Measurements from ENCODE around the gene CCDC69. TPM values are rescaled to one million over a fixed set of nuclear protein-coding genes. Genes with fewer than 3 reads are reported as not detected.
"Not testable (repeated sequence)": the region's sequence is repeated elsewhere in the genome, so short reads cannot be mapped to it uniquely, and the experiment has no call there.

Gene CCDC69
- total RNA-seq, 2 experiments from 2014 or later, result 119 to 123 TPM

DNA sequence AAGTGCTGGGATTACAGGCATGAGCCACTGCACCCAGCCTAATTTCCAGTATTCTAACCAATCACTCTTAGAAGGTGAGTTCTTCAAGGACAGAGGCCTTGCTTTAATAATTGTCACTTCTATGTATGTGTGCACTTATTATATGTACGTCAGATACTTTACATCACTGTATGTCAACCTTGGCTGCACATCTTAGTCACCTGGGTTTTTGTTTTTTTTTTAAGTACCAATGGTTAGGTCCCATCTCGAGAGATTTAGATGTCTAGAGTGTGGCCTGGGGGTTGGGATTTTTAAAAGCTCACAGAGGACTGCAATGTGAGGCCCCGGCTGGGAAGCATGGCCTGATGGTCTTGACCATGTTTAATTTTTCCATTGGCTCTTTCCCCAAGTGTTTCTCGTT lies 19.2 kb upstream of the CCDC69 start:
- no peak for DNase-seq (ENCODE audit: low spot score)
- H3K9me3 ChIP-seq (ENCODE audit: low read length), result no peaks in the 10 kb centered on the region
- BruUV-seq (replicated peaks), result no TSS peak

DNA sequence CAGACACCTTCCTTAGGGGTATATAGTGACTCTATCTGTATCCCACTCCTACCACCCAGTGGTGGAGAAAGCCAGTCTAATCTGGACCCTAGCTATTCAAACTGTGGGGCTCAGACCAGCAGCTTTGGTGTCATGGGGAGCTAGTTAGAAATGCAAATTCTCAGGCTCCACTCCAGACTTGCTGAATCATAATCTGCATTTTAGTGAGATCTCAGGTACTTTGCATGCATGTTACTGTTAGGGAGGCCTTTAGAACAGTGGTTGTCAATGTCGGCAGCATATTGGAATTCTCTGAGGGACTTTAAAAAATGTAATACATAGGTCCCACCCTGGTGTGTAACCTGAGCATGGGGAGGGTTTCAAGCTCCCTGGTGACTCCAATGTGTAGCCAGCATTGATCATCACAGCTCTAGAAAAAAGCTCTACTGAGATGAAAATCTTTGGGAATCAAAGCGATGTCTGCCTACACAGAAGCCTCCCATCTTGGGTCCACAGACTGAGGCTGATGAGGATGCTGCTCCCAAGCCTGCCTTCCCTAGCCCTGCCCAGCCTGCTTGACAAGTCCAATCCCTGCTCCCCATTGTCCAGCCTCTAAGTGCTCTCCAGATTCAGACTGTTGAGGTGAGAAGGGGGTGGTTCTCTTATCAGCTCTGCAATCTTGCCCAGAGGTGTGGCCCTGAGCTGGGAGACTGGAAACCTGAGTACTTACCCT lies 17.2 kb upstream of the CCDC69 start:
- POLR2A ChIA-PET, result interaction anchor here (0.6 to 4.2 kb wide), 10 partner anchors 9 to 587 kb away, joined by 3 to 49 read pairs (median 3); partner anchors contain the start of genes CCDC69 and GM2A
- intact Hi-C loops (cut with micrococcal nuclease; ENCODE audit: unreplicated experiment), result no loop called here
- H3K4me3 ChIP-seq (ENCODE audit: low read depth, low read length, poor library complexity, severe bottlenecking), result no peak overlapping the region

More for the DNA sequence above, 19.2 kb upstream of the CCDC69 start:
- Histone ChIP-seq H3K9me2 (ENCODE audit: insufficient read depth, low read length) (no peaks in the 10 kb centered on the region), H4K20me1 (ENCODE audit: insufficient read depth, low read length) (no peaks in the 10 kb centered on the region), H3K36me3 (ENCODE audit: insufficient read depth, low read length) (no peaks in the 10 kb centered on the region), H2AFZ (ENCODE audit: low read length) (no peak overlapping the region; the same call in 1 of the 2 replicates), H3K79me2 (ENCODE audit: insufficient read depth, low read depth, low read length) (no peaks in the 10 kb centered on the region), H3K4me1 (ENCODE audit: insufficient read depth, low read length, poor library complexity, severe bottlenecking) (peaks cover 57% of the 10 kb centered on the region), H3K27ac (ENCODE audit: low read depth, low read length, poor library complexity, severe bottlenecking) (no peak overlapping the region), H3K4me2 (ENCODE audit: low read length) (no peak overlapping the region), H3K4me3 (ENCODE audit: low read depth, low read length, poor library complexity, severe bottlenecking) (no peak overlapping the region)
- CTCF ChIA-PET (ENCODE audit: unreplicated experiment), result no interaction called here
- TF ChIP-seq, protein P1, sequence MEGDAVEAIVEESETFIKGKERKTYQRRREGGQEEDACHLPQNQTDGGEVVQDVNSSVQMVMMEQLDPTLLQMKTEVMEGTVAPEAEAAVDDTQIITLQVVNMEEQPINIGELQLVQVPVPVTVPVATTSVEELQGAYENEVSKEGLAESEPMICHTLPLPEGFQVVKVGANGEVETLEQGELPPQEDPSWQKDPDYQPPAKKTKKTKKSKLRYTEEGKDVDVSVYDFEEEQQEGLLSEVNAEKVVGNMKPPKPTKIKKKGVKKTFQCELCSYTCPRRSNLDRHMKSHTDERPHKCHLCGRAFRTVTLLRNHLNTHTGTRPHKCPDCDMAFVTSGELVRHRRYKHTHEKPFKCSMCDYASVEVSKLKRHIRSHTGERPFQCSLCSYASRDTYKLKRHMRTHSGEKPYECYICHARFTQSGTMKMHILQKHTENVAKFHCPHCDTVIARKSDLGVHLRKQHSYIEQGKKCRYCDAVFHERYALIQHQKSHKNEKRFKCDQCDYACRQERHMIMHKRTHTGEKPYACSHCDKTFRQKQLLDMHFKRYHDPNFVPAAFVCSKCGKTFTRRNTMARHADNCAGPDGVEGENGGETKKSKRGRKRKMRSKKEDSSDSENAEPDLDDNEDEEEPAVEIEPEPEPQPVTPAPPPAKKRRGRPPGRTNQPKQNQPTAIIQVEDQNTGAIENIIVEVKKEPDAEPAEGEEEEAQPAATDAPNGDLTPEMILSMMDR (conservative IDR thresholded peaks at IDR 0.05; ENCODE audit: low read length), result no peak
- POLR2A ChIA-PET, result interaction anchor here (1.2 to 4.2 kb wide), 2 partner anchors 9 to 29 kb away, joined by 3 to 49 read pairs; partner anchors contain the start of gene GM2A
- intact Hi-C loops (cut with micrococcal nuclease; ENCODE audit: unreplicated experiment), result no loop called here

DNA sequence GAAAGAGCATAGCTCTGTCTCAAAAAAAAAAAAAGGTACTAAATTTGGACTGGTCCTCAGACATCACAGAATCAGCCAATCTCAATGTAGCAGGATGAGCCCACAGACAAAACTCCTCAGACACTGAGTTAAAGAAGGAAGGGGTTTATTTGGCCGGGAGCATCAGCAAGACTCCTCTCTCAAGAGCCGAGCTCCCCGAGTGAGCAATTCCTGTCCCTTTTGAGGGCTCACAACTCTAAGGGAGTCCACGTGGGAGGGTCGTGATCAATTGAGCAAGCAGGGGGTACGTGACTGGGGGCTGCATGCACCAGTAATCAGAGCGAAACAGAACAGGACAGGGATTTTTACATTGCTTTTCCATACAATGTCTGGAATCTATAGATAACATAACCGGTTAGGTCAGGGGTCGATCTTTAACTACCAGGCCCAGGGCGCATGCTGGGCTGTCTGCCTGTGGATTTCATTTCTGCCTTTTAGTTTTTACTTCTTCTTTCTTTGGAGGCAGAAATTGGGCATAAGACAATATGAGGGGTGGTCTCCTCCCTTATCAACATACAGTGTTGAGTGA lies 16.5 kb upstream of the CCDC69 start:
- ChIA-PET POLR2A (interaction anchor here (0.8 to 4.2 kb wide), 4 partner anchors 12 to 98 kb away, joined by 3 to 49 read pairs (median 8); partner anchors contain the start of gene GM2A), CTCF (ENCODE audit: unreplicated experiment) (interaction anchor here (1.0 to 1.6 kb wide), 2 partner anchors 26 to 125 kb away, joined by 3 to 4 read pairs; no protein-coding TSS in a partner anchor)
- H3K9me3 ChIP-seq (ENCODE audit: low read length); H3K79me2 ChIP-seq (ENCODE audit: insufficient read depth, low read depth, low read length); H3K4me3 ChIP-seq (ENCODE audit: low read depth, low read length, poor library complexity, severe bottlenecking); H4K20me1 ChIP-seq (ENCODE audit: insufficient read depth, low read length); H2AFZ ChIP-seq (ENCODE audit: low read length); intact Hi-C loops (cut with micrococcal nuclease; ENCODE audit: unreplicated experiment); H3K9me2 ChIP-seq (ENCODE audit: insufficient read depth, low read length); H3K36me3 ChIP-seq (ENCODE audit: insufficient read depth, low read length); DNase-seq (ENCODE audit: low spot score); BruUV-seq (replicated peaks): not testable (repeated sequence)
- H3K27ac ChIP-seq (ENCODE audit: low read depth, low read length, poor library complexity, severe bottlenecking), result peak overlapping the region; percentile 72
- peak overlapping the region; percentile 69 for H3K4me2 ChIP-seq (ENCODE audit: low read length)
- peaks cover 69% of the 10 kb centered on the region for H3K4me1 ChIP-seq (ENCODE audit: insufficient read depth, low read length, poor library complexity, severe bottlenecking)

More for the DNA sequence above, 17.2 kb upstream of the CCDC69 start:
- H3K36me3 ChIP-seq (ENCODE audit: insufficient read depth, low read length), result no peaks in the 10 kb centered on the region
- H3K27ac ChIP-seq (ENCODE audit: low read depth, low read length, poor library complexity, severe bottlenecking), result peak overlapping the region; percentile 23
- H3K79me2 ChIP-seq (ENCODE audit: insufficient read depth, low read depth, low read length), result no peaks in the 10 kb centered on the region
- no peaks in the 10 kb centered on the region for H3K9me2 ChIP-seq (ENCODE audit: insufficient read depth, low read length)
- H3K4me1 ChIP-seq (ENCODE audit: insufficient read depth, low read length, poor library complexity, severe bottlenecking), result peaks cover 65% of the 10 kb centered on the region
- H3K4me2 ChIP-seq (ENCODE audit: low read length), result peak overlapping the region; percentile 69
- H3K9me3 ChIP-seq (ENCODE audit: low read length), result no peaks in the 10 kb centered on the region
- CTCF ChIA-PET (ENCODE audit: unreplicated experiment), result interaction anchor here (0.7 to 1.6 kb wide), 4 partner anchors 78 to 189 kb away, joined by 3 to 4 read pairs (median 4); no protein-coding TSS in a partner anchor
- H4K20me1 ChIP-seq (ENCODE audit: insufficient read depth, low read length), result no peaks in the 10 kb centered on the region
- no peak overlapping the region for H2AFZ ChIP-seq (ENCODE audit: low read length)
- no peak for DNase-seq (ENCODE audit: low spot score)
- no peak for TF ChIP-seq EZH2phosphoT487 (IDR thresholded peaks at IDR 0.05; ENCODE audit: borderline replicate concordance, low read depth, low read length)
- TF ChIP-seq, protein P1 (conservative IDR thresholded peaks at IDR 0.05; ENCODE audit: low read length), result peak; percentile 44
- no TSS peak for BruUV-seq (replicated peaks)

Measured in OCI-LY7 (cell line).